ENCODE results near the gene ALG12.

ALG12 gene

GRCh38 chr22:49917974-49918910 is at the start of gene ALG12, which contains the start of gene CRELD2:
Gene ALG12, minus strand, starts transcription at chr22:49918438. Its CDS starts 4,673 bp downstream, at chr22:49913765.
Gene CRELD2, plus strand, starts transcription at chr22:49918634. Its CDS starts 136 bp downstream, at chr22:49918770.
- FAIRE-seq, result peak; percentile 100

GRCh38 chr22:49967706-49968208 is 49.5 kb upstream of the ALG12 start:
- no peak for DNase-seq (ENCODE audit: insufficient read length, low spot score)
- no peak for FAIRE-seq

More at GRCh38 chr22:49917974-49918910, at the start of gene ALG12, which contains the start of gene CRELD2:
- DNase-seq (ENCODE audit: insufficient read length, low spot score), result peak; percentile 99

GRCh38 chr22:49966774-49967705 is 48.8 kb upstream of the ALG12 start:
- FAIRE-seq (no peak), DNase-seq (ENCODE audit: insufficient read length, low spot score) (no peak)

GRCh38 chr22:49966041-49966773 is 48.0 kb upstream of the ALG12 start:
- FAIRE-seq (no peak), DNase-seq (ENCODE audit: insufficient read length, low spot score) (no peak)

- no peak for DNase-seq (ENCODE audit: insufficient read length, low spot score)
- FAIRE-seq, result no peak
Measured at GRCh38 chr22:49965091-49966040, 47.1 kb upstream of the ALG12 start.

- DNase-seq (ENCODE audit: insufficient read length, low spot score) (no peak), FAIRE-seq (no peak)
Measured at GRCh38 chr22:49964136-49965090, 46.2 kb upstream of the ALG12 start.

- no peak for DNase-seq (ENCODE audit: insufficient read length, low spot score)
- no peak for FAIRE-seq
Measured at GRCh38 chr22:49963647-49964026, 45.4 kb upstream of the ALG12 start.

- DNase-seq (ENCODE audit: insufficient read length, low spot score) (no peak), FAIRE-seq (no peak)
Measured at GRCh38 chr22:49962751-49963646, 44.8 kb upstream of the ALG12 start.

GRCh38 chr22:49962012-49962750 is 43.9 kb upstream of the ALG12 start:
- no peak for DNase-seq (ENCODE audit: insufficient read length, low spot score)
- peak; percentile 23 for FAIRE-seq

- FAIRE-seq (peak; percentile 21), DNase-seq (ENCODE audit: insufficient read length, low spot score) (no peak)
Measured at GRCh38 chr22:49961601-49962011, 43.4 kb upstream of the ALG12 start.

- no peak for DNase-seq (ENCODE audit: insufficient read length, low spot score)
- no peak for FAIRE-seq
Measured at GRCh38 chr22:49961005-49961600, 42.9 kb upstream of the ALG12 start.

GRCh38 chr22:49960159-49961004 is 42.1 kb upstream of the ALG12 start, which contains the start of gene PIM3:
Gene PIM3, plus strand, starts transcription at chr22:49960772. Its CDS starts 176 bp downstream, at chr22:49960948.
- peak; percentile 100 for DNase-seq (ENCODE audit: insufficient read length, low spot score)
- peak; percentile 89 for FAIRE-seq

GRCh38 chr22:49959782-49960158 is 41.5 kb upstream of the ALG12 start:
- FAIRE-seq (no peak), DNase-seq (ENCODE audit: insufficient read length, low spot score) (no peak)

GRCh38 chr22:49958931-49959781 is 40.9 kb upstream of the ALG12 start:
- no peak for FAIRE-seq
- no peak for DNase-seq (ENCODE audit: insufficient read length, low spot score)

All from GM19239 (cell line).